HepG2 (cell line): ENCODE data around the gene KIF25. TPM values are rescaled to one million over a fixed set of nuclear protein-coding genes. Genes with fewer than 3 reads are reported as not detected.

Experiments used
- ATAC-seq: fragments of 200-7000 bp; cut with Tn5 transposase; 3 replicates; pipeline ENCODE4 v1.9.1; 2020; ENCODE audit warnings: mild to moderate bottlenecking, moderate library complexity
- BruUV-seq: library from RNA; stranded (reverse); fragments of 400-500 nt; replicated peaks from 2 replicates; lab custom pipeline; 2021; lab: Mats Ljungman, UMichigan
- CTCF ChIA-PET: fragments of 300-600 bp; formaldehyde crosslinking; extraction: SDS; loops from one replicate; lab custom pipeline; 2021; ENCODE audit warnings: low total read pairs, inconsistent platforms, low intra/inter-chr PET ratio; lab: Yijun Ruan, JAX
- POLR2A ChIA-PET: fragments of 350-600 bp; sonication (Branson Sonifier 250); formaldehyde crosslinking; loops from one replicate; lab custom pipeline; 2020; ENCODE audit warnings: antibody characterized with exemption, inconsistent platforms; lab: Yijun Ruan, JAX
- DNase-seq: peaks from one replicate; pipeline ENCODE4 v3.0.0-alpha.2; 2015; ENCODE audit warnings: low spot score
- FAIRE-seq: peaks from 3 replicates; lab custom pipeline; 2011; peaks lifted over from hg19 to GRCh38; lab: Jason Lieb, UNC
- H2AFZ ChIP-seq: one replicate; pipeline ENCODE4 v1.6.1; 2011; ENCODE audit warnings: low read length, inconsistent platforms
- H3K27ac ChIP-seq: fragments of 300-600 bp; 3 replicates; pipeline ENCODE4 v1.8.0; 2011; ENCODE audit warnings: mixed run types, mild to moderate bottlenecking, mixed read lengths, low read length, inconsistent platforms; ENCODE audit not compliant: insufficient read depth; ENCODE audit errors: extremely low read length
- H3K27me3 ChIP-seq, 2 experiments: fragments of 200-600 bp in 1 of 2; 2 replicates in 1 of 2; 3 replicates in 1 of 2; pipeline versions ENCODE4 v1.6.0 to v1.8.0; 2011; ENCODE audit warnings: low read length in 2 of 2, mild to moderate bottlenecking in 2 of 2, moderate library complexity in 2 of 2, inconsistent platforms in 1 of 2; ENCODE audit not compliant: insufficient read depth in 2 of 2, control insufficient read depth in 1 of 2
- H3K36me3 ChIP-seq, 2 experiments: fragments of 200-600 bp in 1 of 2; replicated peaks in 1 of 2; 2 replicates in 1 of 2; 3 replicates in 1 of 2; pipeline versions ENCODE4 v1.5.1 to v1.8.0; 2011; ENCODE audit warnings: low read length in 2 of 2, inconsistent platforms in 1 of 2; ENCODE audit not compliant: insufficient read depth in 2 of 2, control insufficient read depth in 1 of 2
- H3K4me1 ChIP-seq: 2 replicates; pipeline ENCODE4 v1.5.1; 2012; ENCODE audit warnings: low read length, inconsistent platforms; ENCODE audit not compliant: insufficient read depth
- H3K4me2 ChIP-seq: 2 replicates; pipeline ENCODE4 v1.6.0; 2011; ENCODE audit warnings: low read depth, low read length, inconsistent platforms
- H3K4me3 ChIP-seq, 3 experiments: fragments of 200-600 bp in 1 of 3; sonication (generic), shearing (Covaris generic) in 1 of 3; replicated peaks in 1 of 3; 2 replicates each; pipeline ENCODE4 v1.5.1; 2011 to 2016; ENCODE audit warnings: low read length in 3 of 3, inconsistent platforms in 2 of 3, low read depth in 2 of 3, mild to moderate bottlenecking in 2 of 3, control low read depth in 1 of 3, mixed read lengths in 1 of 3; ENCODE audit not compliant: insufficient read depth in 1 of 3
- H3K79me2 ChIP-seq: one replicate; pipeline ENCODE4 v1.6.1; 2011; ENCODE audit warnings: low read length, inconsistent platforms; ENCODE audit not compliant: insufficient read depth
- H3K9ac ChIP-seq: 2 replicates; pipeline ENCODE4 v1.6.0; 2011; ENCODE audit warnings: mild to moderate bottlenecking, low read depth, low read length, inconsistent platforms; ENCODE audit not compliant: insufficient read depth
- H3K9me3 ChIP-seq: 2 replicates; pipeline ENCODE4 v1.5.1; 2012; ENCODE audit warnings: mild to moderate bottlenecking, low read length
- H4K20me1 ChIP-seq: 2 replicates; pipeline ENCODE4 v1.6.0; 2011; ENCODE audit warnings: inconsistent platforms, mild to moderate bottlenecking, low read length, moderate library complexity; ENCODE audit not compliant: insufficient read depth
- CREBL2 ChIP-seq: sonication (generic); formaldehyde crosslinking; IDR thresholded peaks from 2 replicates; pipeline ENCODE4 v1.8.1; 2023; ENCODE audit warnings: missing genetic modification reagents, mild to moderate bottlenecking, borderline replicate concordance
- ONECUT2 ChIP-seq: sonication (generic); formaldehyde crosslinking; IDR thresholded peaks from 2 replicates; pipeline ENCODE4 v1.4.0; 2020; ENCODE audit warnings: missing genetic modification reagents
- TBX2 ChIP-seq: sonication (generic); formaldehyde crosslinking; IDR thresholded peaks from 2 replicates; pipeline ENCODE4 v1.5.0; 2020; ENCODE audit warnings: missing genetic modification reagents, mild to moderate bottlenecking, borderline replicate concordance
- TEAD3 ChIP-seq: optimal IDR thresholded peaks from 2 replicates; pipeline ENCODE3; 2016; ENCODE audit warnings: borderline replicate concordance
- U2AF1 ChIP-seq: fragments of 200-400 bp; formaldehyde crosslinking; optimal IDR thresholded peaks from 2 replicates; pipeline ENCODE3; 2017; ENCODE audit warnings: mild to moderate bottlenecking, low read depth, low read length
- ZNF225 ChIP-seq: sonication (generic); formaldehyde crosslinking; IDR thresholded peaks from 2 replicates; pipeline ENCODE4 v1.4.0; 2020; ENCODE audit warnings: mild to moderate bottlenecking, missing genetic modification reagents
- ZNF30 ChIP-seq: sonication (generic); formaldehyde crosslinking; IDR thresholded peaks from 2 replicates; pipeline ENCODE4 v1.5.0; 2020; ENCODE audit warnings: mild to moderate bottlenecking, missing genetic modification reagents
- ZNF543 ChIP-seq: sonication (generic); formaldehyde crosslinking; IDR thresholded peaks from 2 replicates; pipeline ENCODE4 v1.4.0; 2020; ENCODE audit warnings: mild to moderate bottlenecking, missing genetic modification reagents
- ZNF550 ChIP-seq: sonication (generic); formaldehyde crosslinking; IDR thresholded peaks from 2 replicates; pipeline ENCODE4 v1.4.0; 2020; ENCODE audit warnings: mild to moderate bottlenecking, missing genetic modification reagents, borderline replicate concordance
- ZNF609 ChIP-seq: sonication (generic); formaldehyde crosslinking; IDR thresholded peaks from 2 replicates; pipeline ENCODE4 v1.4.0; 2020; ENCODE audit warnings: mild to moderate bottlenecking, missing genetic modification reagents, borderline replicate concordance
- WGBS: methylation state at CpG from one replicate; pipeline ENCODE4 v1.1.6; 2017; ENCODE audit warnings: low lambda C conversion rate; 5-methylcytosine and 5-hydroxymethylcytosine counted together
- in situ Hi-C: cut with HindIII; loops from 2 replicates; pipeline ENCODE4 v1.10.0; 2017; ENCODE audit warnings: low pct_unique_long_range_greater_than_20kb; ENCODE audit not compliant: extremely low pct_ligation_motif_present
- intact Hi-C: fragments of 100-400 bp; cut with micrococcal nuclease; formaldehyde crosslinking; loops from one replicate; pipeline ENCODE4 v1.10.0; 2022; ENCODE audit not compliant: unreplicated experiment
- polyA plus RNA-seq, 8 experiments: library from polyadenylated mRNA; depleted of rRNA in 3 of 8; stranded (reverse) in 7 of 8; unstranded in 1 of 8; fragments of >200 nt; fragmentation: Illumina TruSeq in 4 of 8; extraction: Trizol in 4 of 8; gene quantifications; 2 replicates each; pipeline versions ENCODE4 v1.2.1 to v1.2.3, GENCODE V29; 2011 to 2016; ENCODE audit warnings: low read depth in 4 of 8, missing spikeins in 1 of 8, mixed read lengths in 1 of 8; ENCODE audit not compliant: insufficient read depth in 1 of 8
- total RNA-seq, 5 experiments: library from RNA; depleted of rRNA; stranded (reverse); fragments of >200 nt; fragmentation: Illumina TruSeq; extraction: Trizol; gene quantifications; 2 replicates each; pipeline ENCODE4 v1.2.3, GENCODE V29; 2016; ENCODE audit warnings: low read depth in 1 of 5
- TF ChIP-seq, protein P1 (sequence below): sonication (generic); formaldehyde crosslinking; IDR thresholded peaks from 2 replicates; pipeline ENCODE4 v1.4.0; 2020; ENCODE audit warnings: missing genetic modification reagents, borderline replicate concordance
- TF ChIP-seq, protein P2 (sequence below): sonication (generic); formaldehyde crosslinking; IDR thresholded peaks from 2 replicates; pipeline ENCODE4 v1.8.0; 2022; ENCODE audit warnings: missing genetic modification reagents, mild to moderate bottlenecking, borderline replicate concordance

The KIF25 gene
- total and polyA plus RNA-seq, 2 of the 13 experiments (the other 11 are each of a cell fraction or from before 2014, with no cell fraction given), result not detected

- TF ChIP-seq ZNF609 (CRISPR knock-in tag) (no peak), ZNF30 (CRISPR knock-in tag) (no peak)
These were observed 2.9 kb downstream of the KIF25 start (continued) for GRCh38 chr6:168000198-168001028.

DNA sequence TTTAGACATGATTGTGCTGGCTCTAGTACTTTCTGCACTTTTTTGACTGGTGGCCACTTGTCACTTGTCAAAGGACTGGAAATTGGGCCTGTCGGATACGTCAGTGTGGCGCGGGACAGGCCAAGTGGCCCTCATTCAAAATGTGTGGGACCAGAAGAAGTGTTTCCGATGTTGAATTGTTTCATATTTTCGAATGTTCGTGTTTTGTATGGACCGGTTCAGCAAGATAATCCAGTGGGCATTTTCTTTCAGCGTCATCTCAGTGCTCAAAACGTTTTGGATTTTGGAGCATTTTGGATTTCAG, 3.5 kb downstream of the KIF25 start:
- 62% methylated on average over 10 of the region's 10 CpGs for WGBS
- Histone ChIP-seq H3K36me3 (no peaks in the 10 kb centered on the region), H3K9ac (no peak overlapping the region), H3K27me3 (peaks cover 2 to 43% of the 10 kb centered on the region in 2 experiments; a peak in 4 of 5 replicates), H3K27ac (no peak overlapping the region), H2AFZ (no peak overlapping the region), H3K9me3 (no peaks in the 10 kb centered on the region), H3K4me2 (no peak overlapping the region), H3K4me1 (no peaks in the 10 kb centered on the region), H4K20me1 (no peaks in the 10 kb centered on the region), H3K79me2 (no peaks in the 10 kb centered on the region), H3K4me3 (no peak overlapping the region)
- in situ Hi-C loops (no loop called here), intact Hi-C loops (no loop called here)
- no peak for DNase-seq
- no TSS peak for BruUV-seq
- POLR2A ChIA-PET, result no interaction called here
- CTCF ChIA-PET, result no interaction called here
- no peak for ATAC-seq
- FAIRE-seq, result no peak
- TF ChIP-seq CREBL2 (no peak), TEAD3 (CRISPR knock-in tag) (no peak), ZNF543 (CRISPR knock-in tag) (no peak), TBX2 (CRISPR knock-in tag) (no peak), ONECUT2 (no peak), ZNF225 (CRISPR knock-in tag) (no peak), U2AF1 (no peak), ZNF550 (no peak)
- TF ChIP-seq, protein P1, sequence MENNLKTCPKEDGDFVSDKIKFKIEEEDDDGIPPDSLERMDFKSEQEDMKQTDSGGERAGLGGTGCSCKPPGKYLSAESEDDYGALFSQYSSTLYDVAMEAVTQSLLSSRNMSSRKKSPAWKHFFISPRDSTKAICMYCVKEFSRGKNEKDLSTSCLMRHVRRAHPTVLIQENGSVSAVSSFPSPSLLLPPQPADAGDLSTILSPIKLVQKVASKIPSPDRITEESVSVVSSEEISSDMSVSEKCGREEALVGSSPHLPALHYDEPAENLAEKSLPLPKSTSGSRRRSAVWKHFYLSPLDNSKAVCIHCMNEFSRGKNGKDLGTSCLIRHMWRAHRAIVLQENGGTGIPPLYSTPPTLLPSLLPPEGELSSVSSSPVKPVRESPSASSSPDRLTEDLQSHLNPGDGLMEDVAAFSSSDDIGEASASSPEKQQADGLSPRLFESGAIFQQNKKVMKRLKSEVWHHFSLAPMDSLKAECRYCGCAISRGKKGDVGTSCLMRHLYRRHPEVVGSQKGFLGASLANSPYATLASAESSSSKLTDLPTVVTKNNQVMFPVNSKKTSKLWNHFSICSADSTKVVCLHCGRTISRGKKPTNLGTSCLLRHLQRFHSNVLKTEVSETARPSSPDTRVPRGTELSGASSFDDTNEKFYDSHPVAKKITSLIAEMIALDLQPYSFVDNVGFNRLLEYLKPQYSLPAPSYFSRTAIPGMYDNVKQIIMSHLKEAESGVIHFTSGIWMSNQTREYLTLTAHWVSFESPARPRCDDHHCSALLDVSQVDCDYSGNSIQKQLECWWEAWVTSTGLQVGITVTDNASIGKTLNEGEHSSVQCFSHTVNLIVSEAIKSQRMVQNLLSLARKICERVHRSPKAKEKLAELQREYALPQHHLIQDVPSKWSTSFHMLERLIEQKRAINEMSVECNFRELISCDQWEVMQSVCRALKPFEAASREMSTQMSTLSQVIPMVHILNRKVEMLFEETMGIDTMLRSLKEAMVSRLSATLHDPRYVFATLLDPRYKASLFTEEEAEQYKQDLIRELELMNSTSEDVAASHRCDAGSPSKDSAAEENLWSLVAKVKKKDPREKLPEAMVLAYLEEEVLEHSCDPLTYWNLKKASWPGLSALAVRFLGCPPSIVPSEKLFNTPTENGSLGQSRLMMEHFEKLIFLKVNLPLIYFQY (CRISPR knock-in tag), result no peak
- TF ChIP-seq, protein P2, sequence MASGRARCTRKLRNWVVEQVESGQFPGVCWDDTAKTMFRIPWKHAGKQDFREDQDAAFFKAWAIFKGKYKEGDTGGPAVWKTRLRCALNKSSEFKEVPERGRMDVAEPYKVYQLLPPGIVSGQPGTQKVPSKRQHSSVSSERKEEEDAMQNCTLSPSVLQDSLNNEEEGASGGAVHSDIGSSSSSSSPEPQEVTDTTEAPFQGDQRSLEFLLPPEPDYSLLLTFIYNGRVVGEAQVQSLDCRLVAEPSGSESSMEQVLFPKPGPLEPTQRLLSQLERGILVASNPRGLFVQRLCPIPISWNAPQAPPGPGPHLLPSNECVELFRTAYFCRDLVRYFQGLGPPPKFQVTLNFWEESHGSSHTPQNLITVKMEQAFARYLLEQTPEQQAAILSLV (CRISPR knock-in tag), result no peak
